Measurements from ENCODE around the gene MORN5. TPM values are rescaled to one million over a fixed set of nuclear protein-coding genes. Genes with fewer than 3 reads are reported as not detected.

Gene MORN5
- polyA plus RNA-seq, 2 of the 4 experiments (the other 2 are of a cell fraction) = not detected

GRCh38 chr9:122214507-122214906 lies 54.8 kb downstream of the MORN5 start:
- no peaks in the 10 kb centered on the region for H3K9me3 ChIP-seq
- peaks cover 15% of the 10 kb centered on the region; the same call in 1 of the 3 replicates for H3K4me1 ChIP-seq
- H3K4me2 ChIP-seq = peak overlapping the region; percentile 96
- ChIA-PET POLR2A (no interaction called here), CTCF (interaction anchor here (1.1 to 1.2 kb wide), 3 partner anchors 24 to 115 kb away, joined by 3 to 4 read pairs (median 3); no protein-coding TSS in a partner anchor)
- DNase-seq (ENCODE audit: low read depth in 1 of 2, low spot score in 1 of 2) = no peak
- H3K4me3 ChIP-seq = peak overlapping the region; percentile 49; the same call in 2 of the 3 replicates
- H3K27ac ChIP-seq = no peak overlapping the region
- WGBS (ENCODE audit: missing lambda C conversion rate) = 85% methylated on average over 9 of the region's 9 CpGs
- no peak for FAIRE-seq
- ATAC-seq = no peak
- no peak for TF ChIP-seq TP53 (CRISPR knock-in tag; IDR thresholded peaks at IDR 0.05)
- no peak for TF ChIP-seq EHMT2 (IDR thresholded peaks at IDR 0.05; ENCODE audit: low read depth)
- TF ChIP-seq GATA3 (IDR thresholded peaks at IDR 0.05; ENCODE audit: borderline replicate concordance) = no peak
- no peak for TF ChIP-seq MAFK (IDR thresholded peaks at IDR 0.05; ENCODE audit: partially characterized antibody)
- TF ChIP-seq BHLHE40 (IDR thresholded peaks at IDR 0.05; ENCODE audit: low read depth, low read length) = no peak
- TF ChIP-seq HOXA7 (CRISPR knock-in tag; IDR thresholded peaks at IDR 0.05) = no peak
- no peak for TF ChIP-seq NFE2L2 (conservative IDR thresholded peaks at IDR 0.05; ENCODE audit: low read length)
- no peak for TF ChIP-seq CHD4 (IDR thresholded peaks at IDR 0.05; ENCODE audit: borderline replicate concordance)
- TF ChIP-seq JUN (IDR thresholded peaks at IDR 0.05) = no peak
- TF ChIP-seq, protein P1, sequence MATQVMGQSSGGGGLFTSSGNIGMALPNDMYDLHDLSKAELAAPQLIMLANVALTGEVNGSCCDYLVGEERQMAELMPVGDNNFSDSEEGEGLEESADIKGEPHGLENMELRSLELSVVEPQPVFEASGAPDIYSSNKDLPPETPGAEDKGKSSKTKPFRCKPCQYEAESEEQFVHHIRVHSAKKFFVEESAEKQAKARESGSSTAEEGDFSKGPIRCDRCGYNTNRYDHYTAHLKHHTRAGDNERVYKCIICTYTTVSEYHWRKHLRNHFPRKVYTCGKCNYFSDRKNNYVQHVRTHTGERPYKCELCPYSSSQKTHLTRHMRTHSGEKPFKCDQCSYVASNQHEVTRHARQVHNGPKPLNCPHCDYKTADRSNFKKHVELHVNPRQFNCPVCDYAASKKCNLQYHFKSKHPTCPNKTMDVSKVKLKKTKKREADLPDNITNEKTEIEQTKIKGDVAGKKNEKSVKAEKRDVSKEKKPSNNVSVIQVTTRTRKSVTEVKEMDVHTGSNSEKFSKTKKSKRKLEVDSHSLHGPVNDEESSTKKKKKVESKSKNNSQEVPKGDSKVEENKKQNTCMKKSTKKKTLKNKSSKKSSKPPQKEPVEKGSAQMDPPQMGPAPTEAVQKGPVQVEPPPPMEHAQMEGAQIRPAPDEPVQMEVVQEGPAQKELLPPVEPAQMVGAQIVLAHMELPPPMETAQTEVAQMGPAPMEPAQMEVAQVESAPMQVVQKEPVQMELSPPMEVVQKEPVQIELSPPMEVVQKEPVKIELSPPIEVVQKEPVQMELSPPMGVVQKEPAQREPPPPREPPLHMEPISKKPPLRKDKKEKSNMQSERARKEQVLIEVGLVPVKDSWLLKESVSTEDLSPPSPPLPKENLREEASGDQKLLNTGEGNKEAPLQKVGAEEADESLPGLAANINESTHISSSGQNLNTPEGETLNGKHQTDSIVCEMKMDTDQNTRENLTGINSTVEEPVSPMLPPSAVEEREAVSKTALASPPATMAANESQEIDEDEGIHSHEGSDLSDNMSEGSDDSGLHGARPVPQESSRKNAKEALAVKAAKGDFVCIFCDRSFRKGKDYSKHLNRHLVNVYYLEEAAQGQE (IDR thresholded peaks at IDR 0.05) = no peak

DNA sequence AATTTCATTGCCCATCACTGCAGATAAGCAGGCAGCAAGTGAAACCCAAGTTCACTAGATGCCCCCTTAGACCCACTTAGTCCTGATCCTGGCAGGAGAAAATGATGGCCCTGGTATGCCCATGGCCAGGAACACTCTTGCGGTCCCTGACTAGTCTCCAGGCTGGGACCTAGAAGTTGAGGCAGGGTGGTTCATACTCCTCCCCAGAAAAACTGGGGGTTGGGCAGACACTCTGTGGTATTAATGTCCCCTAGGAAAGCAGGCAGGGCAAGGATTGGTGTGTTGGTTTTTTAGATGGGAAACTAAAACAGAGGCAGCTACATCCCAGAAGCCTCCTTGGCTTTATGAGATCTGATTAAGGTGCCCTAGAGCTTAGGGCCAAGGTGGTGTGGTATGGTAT lies 56.0 kb downstream of the MORN5 start:
- H3K27ac ChIP-seq = no peak overlapping the region
- ChIA-PET CTCF (interaction anchor here (1.0 to 1.7 kb wide), 2 partner anchors 12 to 93 kb away, joined by 4 to 6 read pairs; no protein-coding TSS in a partner anchor), POLR2A (no interaction called here)
- H3K9me3 ChIP-seq = no peaks in the 10 kb centered on the region
- no peak for FAIRE-seq
- 100% methylated on average over 1 of the region's 1 CpG for WGBS (ENCODE audit: missing lambda C conversion rate)
- no peak for TF ChIP-seq RNF2 (IDR thresholded peaks at IDR 0.05; ENCODE audit: borderline replicate concordance, low read depth)
- TF ChIP-seq, protein P2, sequence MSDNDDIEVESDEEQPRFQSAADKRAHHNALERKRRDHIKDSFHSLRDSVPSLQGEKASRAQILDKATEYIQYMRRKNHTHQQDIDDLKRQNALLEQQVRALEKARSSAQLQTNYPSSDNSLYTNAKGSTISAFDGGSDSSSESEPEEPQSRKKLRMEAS (IDR thresholded peaks at IDR 0.05) = no peak
- TF ChIP-seq MYC (IDR thresholded peaks at IDR 0.05; ENCODE audit: borderline replicate concordance, low read length) = no peak
- TF ChIP-seq CHD2 (IDR thresholded peaks at IDR 0.05; ENCODE audit: low read length, partially characterized antibody) = no peak
- TF ChIP-seq POLR2A (IDR thresholded peaks at IDR 0.05; ENCODE audit: low read length) = no peak
- TF ChIP-seq, protein P3, sequence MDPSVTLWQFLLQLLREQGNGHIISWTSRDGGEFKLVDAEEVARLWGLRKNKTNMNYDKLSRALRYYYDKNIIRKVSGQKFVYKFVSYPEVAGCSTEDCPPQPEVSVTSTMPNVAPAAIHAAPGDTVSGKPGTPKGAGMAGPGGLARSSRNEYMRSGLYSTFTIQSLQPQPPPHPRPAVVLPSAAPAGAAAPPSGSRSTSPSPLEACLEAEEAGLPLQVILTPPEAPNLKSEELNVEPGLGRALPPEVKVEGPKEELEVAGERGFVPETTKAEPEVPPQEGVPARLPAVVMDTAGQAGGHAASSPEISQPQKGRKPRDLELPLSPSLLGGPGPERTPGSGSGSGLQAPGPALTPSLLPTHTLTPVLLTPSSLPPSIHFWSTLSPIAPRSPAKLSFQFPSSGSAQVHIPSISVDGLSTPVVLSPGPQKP (IDR thresholded peaks at IDR 0.05; ENCODE audit: low read depth, low read length) = no peak
- no peak for TF ChIP-seq TFCP2L1 (CRISPR knock-in tag; IDR thresholded peaks at IDR 0.05)
- TF ChIP-seq, protein P4, sequence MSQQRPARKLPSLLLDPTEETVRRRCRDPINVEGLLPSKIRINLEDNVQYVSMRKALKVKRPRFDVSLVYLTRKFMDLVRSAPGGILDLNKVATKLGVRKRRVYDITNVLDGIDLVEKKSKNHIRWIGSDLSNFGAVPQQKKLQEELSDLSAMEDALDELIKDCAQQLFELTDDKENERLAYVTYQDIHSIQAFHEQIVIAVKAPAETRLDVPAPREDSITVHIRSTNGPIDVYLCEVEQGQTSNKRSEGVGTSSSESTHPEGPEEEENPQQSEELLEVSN (IDR thresholded peaks at IDR 0.05; ENCODE audit: borderline replicate concordance, low read depth) = no peak
- no peak for TF ChIP-seq EHMT2 (IDR thresholded peaks at IDR 0.05; ENCODE audit: low read depth)
- no peak for TF ChIP-seq JUNB (IDR thresholded peaks at IDR 0.05)
- TF ChIP-seq CBX8 (IDR thresholded peaks at IDR 0.05) = no peak
- no peak for DNase-seq (ENCODE audit: low read depth in 1 of 2, low spot score in 1 of 2)
- no peak overlapping the region for H3K4me3 ChIP-seq
- H3K4me1 ChIP-seq = peaks cover 15% of the 10 kb centered on the region; the same call in 1 of the 3 replicates
- no peak overlapping the region for H3K4me2 ChIP-seq
- ATAC-seq = no peak
